DND-41 (cell line): ENCODE data around the gene BAHCC1.

Experiments used
- ATAC-seq: fragments of 200-7000 bp; cut with Tn5 transposase; 3 replicates; pipeline ENCODE4 v1.9.1; 2021; ENCODE audit warnings: low read depth; ENCODE audit not compliant: insufficient read depth
- DNase-seq: peaks from one replicate; pipeline ENCODE4 v3.0.0-alpha.2; 2020
- H2AFZ ChIP-seq: 2 replicates; pipeline ENCODE4 v1.6.0; 2012; ENCODE audit warnings: low read depth, low read length
- H3K27ac ChIP-seq: 2 replicates; pipeline ENCODE4 v1.5.1; 2012; ENCODE audit warnings: low read length, inconsistent platforms
- H3K27me3 ChIP-seq: fragments of 200-600 bp; sonication (generic); 2 replicates; pipeline ENCODE4 v1.6.0; 2012; ENCODE audit warnings: low read length, mild to moderate bottlenecking, inconsistent platforms; ENCODE audit not compliant: insufficient read depth, poor library complexity
- H3K36me3 ChIP-seq: 2 replicates; pipeline ENCODE4 v1.5.1; 2012; ENCODE audit warnings: low read length, inconsistent platforms; ENCODE audit not compliant: insufficient read depth
- H3K4me1 ChIP-seq: 2 replicates; pipeline ENCODE4 v1.5.1; 2012; ENCODE audit warnings: mild to moderate bottlenecking, low read length; ENCODE audit not compliant: insufficient read depth
- H3K4me2 ChIP-seq: 2 replicates; pipeline ENCODE4 v1.6.0; 2012; ENCODE audit warnings: mild to moderate bottlenecking, moderate library complexity, low read length, inconsistent platforms; ENCODE audit not compliant: insufficient read depth
- H3K4me3 ChIP-seq, 2 experiments: fragments of 200-600 bp in 1 of 2; shearing (Covaris generic) in 1 of 2; 2 replicates each; pipeline ENCODE4 v1.5.1; 2012 to 2016; ENCODE audit warnings: inconsistent platforms in 2 of 2, low read length in 2 of 2, mild to moderate bottlenecking in 2 of 2, low read depth in 1 of 2, moderate library complexity in 1 of 2
- H3K79me2 ChIP-seq: 2 replicates; pipeline ENCODE4 v1.6.0; 2012; ENCODE audit warnings: low read length, inconsistent platforms; ENCODE audit not compliant: insufficient read depth
- H3K9ac ChIP-seq: 2 replicates; pipeline ENCODE4 v1.6.0; 2012; ENCODE audit warnings: low read depth, mild to moderate bottlenecking, inconsistent platforms, low read length, moderate library complexity
- H3K9me3 ChIP-seq: 2 replicates; pipeline ENCODE4 v1.5.1; 2012; ENCODE audit warnings: low read length, moderate library complexity, mild to moderate bottlenecking, inconsistent platforms; ENCODE audit not compliant: insufficient read depth, severe bottlenecking
- H4K20me1 ChIP-seq: 2 replicates; pipeline ENCODE4 v1.6.0; 2012; ENCODE audit warnings: low read length; ENCODE audit not compliant: insufficient read depth
- CTCF ChIP-seq: IDR thresholded peaks from 2 replicates; pipeline ENCODE4 v1.5.1; 2012; ENCODE audit warnings: borderline replicate concordance, low read length, moderate library complexity, mild to moderate bottlenecking; ENCODE audit not compliant: poor library complexity, severe bottlenecking; ENCODE audit errors: extremely low read depth
- EZH2 ChIP-seq: IDR thresholded peaks from 3 replicates; pipeline ENCODE4 v1.6.1; 2012; ENCODE audit warnings: borderline replicate concordance, low read depth, mild to moderate bottlenecking, moderate library complexity, low read length, inconsistent platforms; ENCODE audit not compliant: severe bottlenecking

BAHCC1 gene

DNA sequence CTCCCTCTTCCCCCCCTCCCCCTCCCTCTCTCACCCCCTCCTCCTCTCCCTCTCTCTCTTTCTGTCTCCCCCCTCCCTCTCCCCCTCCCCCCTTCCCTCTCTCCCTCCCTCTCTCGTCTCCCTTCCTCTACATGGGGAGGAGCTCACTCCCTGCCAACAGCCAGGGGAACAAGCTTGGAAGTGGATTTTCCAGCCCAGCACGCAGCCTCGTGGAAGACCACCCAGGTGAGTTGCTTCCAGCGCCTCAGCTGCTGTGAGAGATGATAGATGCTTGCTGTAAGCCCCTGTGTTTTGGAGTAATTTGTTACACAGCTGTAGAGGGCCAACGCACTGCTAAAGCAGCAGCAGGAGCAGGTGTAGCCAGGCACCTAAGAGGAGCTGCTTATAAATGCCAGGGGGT lies 96.5 kb downstream of the BAHCC1 start:
- Histone ChIP-seq H3K4me3 (no peak overlapping the region), H2AFZ (no peak overlapping the region), H3K4me2 (no peak overlapping the region), H4K20me1 (0 out of 2 replicates have a peak, but pooled peaks cover 5% of the 10 kb centered on the region), H3K36me3 (no peaks in the 10 kb centered on the region; the same call in 1 of the 2 replicates), H3K27me3 (no peaks in the 10 kb centered on the region), H3K27ac (no peak overlapping the region), H3K4me1 (peaks cover 24% of the 10 kb centered on the region), H3K9me3 (no peaks in the 10 kb centered on the region), H3K9ac (no peak overlapping the region), H3K79me2 (peaks cover 10% of the 10 kb centered on the region)
- no peak for DNase-seq
- no peak for TF ChIP-seq CTCF
- TF ChIP-seq EZH2, result no peak
- ATAC-seq, result no peak

GRCh38 chr17:81492202-81492601 lies 96.9 kb downstream of the BAHCC1 start:
- H3K9me3 ChIP-seq, result no peaks in the 10 kb centered on the region
- no peaks in the 10 kb centered on the region; the same call in 1 of the 2 replicates for H3K36me3 ChIP-seq
- H3K4me2 ChIP-seq, result no peak overlapping the region
- 0 out of 2 replicates have a peak, but pooled peaks cover 5% of the 10 kb centered on the region for H4K20me1 ChIP-seq
- H3K27me3 ChIP-seq, result no peaks in the 10 kb centered on the region
- TF ChIP-seq CTCF (no peak), EZH2 (no peak)
- no peak for ATAC-seq
- no peak overlapping the region for H2AFZ ChIP-seq
- peaks cover 10% of the 10 kb centered on the region for H3K79me2 ChIP-seq
- no peak for DNase-seq
- H3K27ac ChIP-seq, result no peak overlapping the region
- H3K4me1 ChIP-seq, result peaks cover 20% of the 10 kb centered on the region
- H3K4me3 ChIP-seq, result no peak overlapping the region
- no peak overlapping the region for H3K9ac ChIP-seq

DNA sequence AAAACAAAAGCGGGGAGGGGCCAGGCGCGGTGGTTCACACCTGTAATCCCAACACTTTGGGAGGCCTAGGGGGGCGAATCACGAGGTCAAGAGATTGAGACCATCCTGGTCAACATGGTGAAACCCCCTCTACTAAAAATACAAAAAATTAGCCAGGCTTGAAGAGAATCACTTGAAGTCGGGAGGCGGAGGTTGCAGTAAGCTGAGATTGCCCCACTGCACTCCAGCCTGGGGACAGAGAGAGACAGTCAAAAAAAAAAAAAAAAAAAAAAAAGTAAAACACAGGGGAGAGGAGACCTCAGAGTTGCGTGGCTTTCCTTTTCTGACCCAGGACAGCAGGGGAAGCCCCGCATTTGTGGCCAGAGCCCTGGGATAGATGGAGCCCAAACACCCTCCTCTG lies 97.4 kb downstream of the BAHCC1 start:
- no peaks in the 10 kb centered on the region for H3K27me3 ChIP-seq
- no peak overlapping the region for H3K27ac ChIP-seq
- no peak overlapping the region for H3K9ac ChIP-seq
- DNase-seq (no peak), ATAC-seq (no peak)
- no peaks in the 10 kb centered on the region for H3K9me3 ChIP-seq
- no peaks in the 10 kb centered on the region for H3K36me3 ChIP-seq
- H2AFZ ChIP-seq, result no peak overlapping the region
- H3K79me2 ChIP-seq, result peaks cover 5% of the 10 kb centered on the region
- no peak for TF ChIP-seq EZH2
- H4K20me1 ChIP-seq, result 0 out of 2 replicates have a peak, but pooled peaks cover 5% of the 10 kb centered on the region
- peaks cover 15% of the 10 kb centered on the region for H3K4me1 ChIP-seq
- H3K4me3 ChIP-seq, result no peak overlapping the region
- no peak overlapping the region for H3K4me2 ChIP-seq

- DNase-seq, result no peak
- no peak for ATAC-seq
- Histone ChIP-seq H3K9me3 (no peaks in the 10 kb centered on the region), H3K79me2 (peaks cover 4% of the 10 kb centered on the region), H3K9ac (no peak overlapping the region), H3K27ac (no peak overlapping the region), H4K20me1 (0 out of 2 replicates have a peak, but pooled peaks cover 5% of the 10 kb centered on the region), H3K4me2 (no peak overlapping the region), H3K36me3 (no peaks in the 10 kb centered on the region), H3K27me3 (no peaks in the 10 kb centered on the region), H2AFZ (no peak overlapping the region), H3K4me1 (peaks cover 10% of the 10 kb centered on the region), H3K4me3 (no peak overlapping the region)
- no peak for TF ChIP-seq CTCF
- TF ChIP-seq EZH2, result no peak
Observed at GRCh38 chr17:81493198-81494038, 98.2 kb downstream of the BAHCC1 start.
